T1000 (cell line): Measurements from ENCODE around the gene SLC39A10.
"Not testable (repeated sequence)": the region's sequence is repeated elsewhere in the genome, so short reads cannot be mapped to it uniquely, and the experiment has no call there.

Source experiments
- DNase-seq: peaks from one replicate; lab custom pipeline; 2025; ENCODE audit warnings: mixed read lengths; lab: John Stamatoyannopoulos, UW

SLC39A10 gene

GRCh38 chr2:195674491-195675221 is 17.6 kb downstream of the SLC39A10 start:
- DNase-seq, result no peak

GRCh38 chr2:195675783-195676427 is 18.9 kb downstream of the SLC39A10 start:
- no peak for DNase-seq

GRCh38 chr2:195677290-195677689 is 20.3 kb downstream of the SLC39A10 start:
- DNase-seq, result no peak

- no peak for DNase-seq
Measured at GRCh38 chr2:195677884-195678283, 20.9 kb downstream of the SLC39A10 start.

- no peak for DNase-seq
Measured at GRCh38 chr2:195682077-195682476, 25.1 kb downstream of the SLC39A10 start.

- no peak for DNase-seq
Measured at GRCh38 chr2:195683174-195683573, 26.1 kb downstream of the SLC39A10 start.

GRCh38 chr2:195686564-195686963 is 29.5 kb downstream of the SLC39A10 start:
- no peak for DNase-seq

- no peak for DNase-seq
Measured at GRCh38 chr2:195687320-195688086, 30.5 kb downstream of the SLC39A10 start.

- DNase-seq, result not testable (repeated sequence)
Measured at GRCh38 chr2:195692531-195692930, 35.5 kb downstream of the SLC39A10 start.

- no peak for DNase-seq
Measured at GRCh38 chr2:195694553-195694952, 37.5 kb downstream of the SLC39A10 start.

GRCh38 chr2:195695002-195695631 is 38.1 kb downstream of the SLC39A10 start:
- DNase-seq, result no peak

- no peak for DNase-seq
Measured at GRCh38 chr2:195696012-195696411, 39.0 kb downstream of the SLC39A10 start.

- DNase-seq, result no peak
Measured at GRCh38 chr2:195697681-195698220, 40.7 kb downstream of the SLC39A10 start.

- no peak for DNase-seq
Measured at GRCh38 chr2:195700480-195700879, 43.5 kb downstream of the SLC39A10 start.

- no peak for DNase-seq
Measured at GRCh38 chr2:195706161-195706900, 49.3 kb downstream of the SLC39A10 start.

- no peak for DNase-seq
Measured at GRCh38 chr2:195709901-195710806, 53.1 kb downstream of the SLC39A10 start.

- DNase-seq, result no peak
Measured at GRCh38 chr2:195711478-195711877, 54.5 kb downstream of the SLC39A10 start.

- DNase-seq, result no peak
Measured at GRCh38 chr2:195716466-195716865, 59.4 kb downstream of the SLC39A10 start.

GRCh38 chr2:195721042-195721441 is 64.0 kb downstream of the SLC39A10 start:
- no peak for DNase-seq

GRCh38 chr2:195722075-195722474 is 65.0 kb downstream of the SLC39A10 start:
- DNase-seq, result no peak
